Naive thymus-derived CD8-positive, alpha-beta T cell (primary cell): ENCODE measurements around the gene NIFK. TPM values are rescaled to one million over a fixed set of nuclear protein-coding genes. Genes with fewer than 3 reads are reported as not detected.
"Not testable (repeated sequence)": the region's sequence is repeated elsewhere in the genome, so short reads cannot be mapped to it uniquely, and the experiment has no call there.

ENCODE experiments used
- ATAC-seq, 2 donors: fragments of 150-1000 bp; cut with Tn5 transposase in 1 of 2; sonication (Bioruptor Pico), chemical (Tn5 transposase) in 1 of 2; 1 replicate in 1 of 2; 2 replicates in 1 of 2; pipeline ENCODE4 v1.10.0; 2021; ENCODE audit warnings: mild to moderate bottlenecking in 2 of 2, moderate library complexity in 2 of 2
- POLR2A ChIA-PET: fragments of 350-600 bp; sonication (Branson Sonifier 250); formaldehyde crosslinking; loops from one replicate; lab custom pipeline; 2021; ENCODE audit warnings: antibody characterized with exemption; lab: Charles Lee
- DNase-seq, 10 donors: peaks; one replicate each; pipeline versions ENCODE4 v3.0.0 to v3.0.0-alpha.2; 2020 to 2022
- H3K27ac Mint-ChIP-seq, 10 donors: one replicate each; pipeline ENCODE4 v1.8.0; 2020 to 2022; ENCODE audit warnings: mild to moderate bottlenecking in 10 of 10, mixed read lengths in 10 of 10, moderate library complexity in 4 of 10, inconsistent platforms in 1 of 10
- H3K27me3 Mint-ChIP-seq, 5 donors: one replicate each; pipeline ENCODE4 v1.8.0; 2021 to 2022; ENCODE audit warnings: mixed read lengths in 5 of 5
- H3K36me3 Mint-ChIP-seq, 3 donors: one replicate each; pipeline ENCODE4 v1.8.0; 2020 to 2022; ENCODE audit warnings: mixed read lengths in 3 of 3, mild to moderate bottlenecking in 2 of 3, inconsistent platforms in 1 of 3
- H3K4me1 Mint-ChIP-seq, 4 donors: one replicate each; pipeline ENCODE4 v1.8.0; 2021 to 2022; ENCODE audit warnings: mixed read lengths in 4 of 4
- H3K4me3 Mint-ChIP-seq, 10 donors: one replicate each; pipeline ENCODE4 v1.8.0; 2020 to 2022; ENCODE audit warnings: mild to moderate bottlenecking in 10 of 10, mixed read lengths in 10 of 10, moderate library complexity in 6 of 10, inconsistent platforms in 1 of 10
- H3K9me3 Mint-ChIP-seq, 9 donors: one replicate each; pipeline ENCODE4 v1.8.0; 2020 to 2022; ENCODE audit warnings: mixed read lengths in 9 of 9, mild to moderate bottlenecking in 3 of 9, inconsistent platforms in 1 of 9, moderate library complexity in 1 of 9
- polyA plus RNA-seq, 3 donors: library from polyadenylated mRNA; unstranded; fragments of 300-500 nt; fragmentation: Illumina TruSeq; gene quantifications; one replicate each; pipeline ENCODE4 v1.2.3, GENCODE V29; 2021
- total RNA-seq, 8 experiments: library from RNA in 2 of 8; stranded (reverse) in 2 of 8; gene quantifications; one replicate each; pipeline ENCODE4 v1.2.3 and lab custom pipeline; 2021 to 2026

Gene NIFK
- total and polyA plus RNA-seq, 5 experiments from 2014 or later, result 62.8 to 88.6 (median 77.1) TPM

DNA sequence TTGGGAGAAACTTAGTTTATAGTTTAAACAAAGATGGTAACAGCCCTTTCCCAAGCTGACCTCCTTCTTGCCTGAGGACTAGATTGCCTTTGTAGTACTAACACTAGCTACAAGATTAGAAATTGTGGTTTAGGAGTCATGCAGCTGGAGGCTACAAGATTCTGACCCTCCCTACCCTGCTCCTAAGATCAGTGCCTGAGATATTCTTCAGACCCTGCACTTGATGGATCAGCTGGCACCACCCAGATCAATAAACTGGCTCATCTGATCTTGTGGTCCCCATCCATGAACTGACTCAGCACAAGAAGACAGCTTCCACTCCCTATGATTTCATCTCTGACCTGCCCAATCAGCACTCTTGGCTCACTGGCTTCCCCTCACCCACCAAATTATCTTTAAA lies 34.9 kb downstream of the NIFK start:
- Mint-ChIP-seq H3K27ac (peak overlapping the region in 5 of 10 donors; percentile 7 to 97 (median 93)), H3K4me3 (peak overlapping the region in 1 of 10 donors; percentile 24), H3K4me1 (peaks cover 17 to 39% (median 34%) of the 10 kb centered on the region in 4 donors)
- ATAC-seq, DNase-seq, H3K27me3 Mint-ChIP-seq, POLR2A ChIA-PET, H3K36me3 Mint-ChIP-seq, H3K9me3 Mint-ChIP-seq: not testable (repeated sequence)

DNA sequence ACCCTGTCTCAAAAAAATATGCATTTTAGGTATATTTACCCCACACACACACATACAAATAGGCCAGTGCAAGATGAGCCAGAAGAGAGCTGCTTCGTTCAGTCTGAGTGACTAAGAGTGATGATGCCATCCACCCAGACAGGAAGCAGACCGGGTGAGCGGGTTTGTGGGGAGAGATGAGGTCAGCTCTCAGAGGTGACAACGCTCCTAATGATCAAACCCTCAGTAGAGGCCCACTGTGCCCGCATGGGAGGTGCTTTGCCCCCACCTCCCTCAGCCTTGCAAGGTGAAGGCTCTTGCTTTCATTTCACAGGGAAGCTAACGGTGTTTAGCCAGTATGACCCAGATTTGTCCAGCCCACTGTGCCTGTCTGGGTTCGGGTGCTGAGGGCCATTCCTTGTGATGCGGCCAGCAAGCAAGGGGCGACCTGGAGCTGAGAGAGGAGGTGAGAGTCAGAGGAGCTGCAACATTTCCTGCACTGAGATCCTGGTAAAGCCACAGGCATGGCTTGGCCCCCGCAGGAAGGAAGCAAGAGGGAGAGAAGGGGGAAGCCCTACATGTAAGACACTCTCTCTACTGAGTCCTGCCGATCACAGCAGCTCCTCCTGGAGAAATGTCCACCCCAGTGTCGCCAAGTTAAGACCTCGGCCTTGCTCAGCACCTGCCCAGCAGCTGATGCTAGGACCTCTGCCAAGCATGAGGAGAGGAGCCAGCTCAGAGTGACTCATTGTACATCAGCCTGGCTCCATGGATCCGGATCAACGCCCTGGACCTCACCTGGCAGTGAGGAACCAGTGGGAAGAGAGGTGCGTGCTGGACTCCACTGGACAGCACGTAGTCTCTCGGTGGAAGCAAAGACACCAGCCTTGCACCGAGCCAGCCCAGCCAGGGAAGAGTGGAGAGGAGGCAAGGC lies 37.0 kb downstream of the NIFK start:
- DNase-seq (peak; percentile 41 to 88 (median 74)), ATAC-seq (peak; percentile 97 to 98)
- H3K9me3 Mint-ChIP-seq, result no peaks in the 10 kb centered on the region
- peaks cover 17 to 39% (median 34%) of the 10 kb centered on the region in 4 donors for H3K4me1 Mint-ChIP-seq
- H3K27me3 Mint-ChIP-seq, result no peaks in the 10 kb centered on the region
- peak overlapping the region; percentile 68 to 95 (median 86) for H3K4me3 Mint-ChIP-seq
- H3K36me3 Mint-ChIP-seq, result no peaks in the 10 kb centered on the region
- POLR2A ChIA-PET, result interaction anchor here (1.8 to 2.2 kb wide), 2 partner anchors 51 to 169 kb away, joined by 8 to 17 read pairs; partner anchors contain the start of genes CLASP1 and RNU4ATAC
- H3K27ac Mint-ChIP-seq, result peak overlapping the region; percentile 92 to 97 (median 96)

DNA sequence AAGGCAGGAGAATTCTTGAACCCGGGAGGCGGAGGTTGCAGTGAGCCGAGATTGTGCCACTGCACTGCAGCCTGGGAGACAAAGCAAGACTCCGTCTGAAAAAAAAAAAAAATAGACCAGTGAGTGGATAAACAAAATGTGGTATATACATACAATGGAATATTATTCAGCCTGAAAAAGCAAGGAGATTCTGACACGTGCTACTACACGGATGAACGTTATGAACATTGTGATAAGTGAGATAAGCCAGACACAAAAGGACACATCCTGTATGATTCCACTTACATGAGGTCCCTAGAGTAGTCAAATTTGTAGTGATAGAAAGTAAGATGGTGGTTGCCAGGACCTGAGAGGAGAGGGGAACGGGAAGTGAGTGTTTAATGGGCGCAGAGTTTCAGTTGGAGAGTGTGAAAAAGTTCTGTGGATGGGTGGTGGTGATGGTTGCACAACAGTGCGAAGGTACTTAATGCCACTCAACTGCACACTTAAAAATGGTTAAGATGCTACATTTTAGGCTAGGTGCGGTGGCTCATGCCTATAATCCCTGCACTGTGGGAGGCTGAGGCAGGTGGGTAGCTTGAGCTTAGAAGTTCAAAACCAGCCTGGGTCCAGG lies 38.3 kb downstream of the NIFK start:
- Mint-ChIP-seq H3K27me3 (no peaks in the 10 kb centered on the region), H3K4me3 (peak overlapping the region in 7 of 10 donors; percentile 0 to 75 (median 40)), H3K9me3 (no peaks in the 10 kb centered on the region), H3K27ac (peak overlapping the region; percentile 3 to 97 (median 84)), H3K36me3 (no peaks in the 10 kb centered on the region), H3K4me1 (peaks cover 17 to 39% (median 33%) of the 10 kb centered on the region in 4 donors)
- POLR2A ChIA-PET, result interaction anchor here (1.3 to 2.2 kb wide), 2 partner anchors 48 to 49 kb away, joined by 3 to 17 read pairs; partner anchors contain the start of gene CLASP1
- DNase-seq, result no peak
- no peak for ATAC-seq

DNA sequence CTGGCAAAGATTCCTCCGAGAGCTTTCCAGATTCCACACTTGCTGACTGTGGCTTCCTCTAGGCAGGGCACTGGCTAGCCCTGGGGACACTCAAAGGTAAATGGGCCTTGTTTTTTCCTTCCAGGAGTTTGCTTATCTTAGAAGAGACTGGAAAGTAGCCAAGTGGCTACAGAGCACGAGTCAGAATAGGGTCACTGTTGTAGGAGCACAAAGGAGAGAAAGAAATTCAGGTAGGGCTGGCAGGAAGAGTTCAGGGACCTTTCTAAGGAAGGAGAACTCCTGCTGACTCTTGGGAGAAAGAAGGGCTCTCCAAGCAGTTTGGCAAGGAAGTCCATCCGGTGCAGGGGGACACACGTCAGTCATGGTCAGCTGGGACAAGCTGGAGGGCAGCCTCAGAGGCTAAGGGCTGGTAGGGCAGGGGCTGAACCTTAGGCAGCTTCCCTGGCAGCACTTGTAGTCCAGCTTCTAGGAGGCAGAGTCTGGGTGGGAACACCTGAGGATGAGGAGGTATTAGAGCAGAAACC lies 39.5 kb downstream of the NIFK start:
- DNase-seq (no peak), ATAC-seq (no peak)
- POLR2A ChIA-PET, result interaction anchor here (1.3 kb wide), 1 partner anchor 47 kb away, joined by 3 read pairs; no protein-coding TSS in a partner anchor
- Mint-ChIP-seq H3K4me3 (no peak overlapping the region), H3K27me3 (no peaks in the 10 kb centered on the region), H3K36me3 (no peaks in the 10 kb centered on the region), H3K4me1 (peaks cover 17 to 39% (median 33%) of the 10 kb centered on the region in 4 donors), H3K27ac (peak overlapping the region in 9 of 10 donors; percentile 1 to 87 (median 70)), H3K9me3 (no peaks in the 10 kb centered on the region)

DNA sequence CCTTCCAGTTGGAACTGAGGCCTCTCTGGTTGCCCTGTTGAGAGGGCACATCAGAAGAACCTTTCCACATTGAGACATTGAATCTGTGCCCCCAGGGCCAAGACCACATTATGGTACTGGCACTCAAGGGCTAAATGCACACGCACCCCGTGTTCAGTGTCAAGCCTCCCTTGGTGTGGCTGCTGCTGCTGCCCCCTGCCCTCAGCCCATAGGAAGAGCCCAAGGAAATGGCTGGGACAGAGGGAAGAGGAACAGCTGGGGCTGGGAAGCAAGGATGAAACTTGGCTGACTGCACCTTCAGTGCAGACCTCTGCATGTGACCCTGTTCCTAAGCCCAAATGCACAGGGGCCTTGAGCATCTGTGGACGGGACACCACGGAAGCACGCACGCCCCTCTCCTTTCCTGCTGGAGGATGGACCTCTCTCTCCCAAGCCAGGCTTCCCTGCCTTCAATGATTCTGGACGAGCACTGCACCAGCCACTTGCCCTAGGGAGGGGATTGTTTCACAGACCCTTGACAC lies 40.2 kb downstream of the NIFK start:
- Mint-ChIP-seq H3K4me3 (no peak overlapping the region), H3K27me3 (no peaks in the 10 kb centered on the region), H3K27ac (peak overlapping the region in 4 of 10 donors; percentile 68 to 87 (median 78)), H3K9me3 (no peaks in the 10 kb centered on the region), H3K36me3 (no peaks in the 10 kb centered on the region), H3K4me1 (peaks cover 17 to 34% (median 33%) of the 10 kb centered on the region in 4 donors)
- ATAC-seq, result no peak
- POLR2A ChIA-PET, result no interaction called here
- DNase-seq, result no peak

DNA sequence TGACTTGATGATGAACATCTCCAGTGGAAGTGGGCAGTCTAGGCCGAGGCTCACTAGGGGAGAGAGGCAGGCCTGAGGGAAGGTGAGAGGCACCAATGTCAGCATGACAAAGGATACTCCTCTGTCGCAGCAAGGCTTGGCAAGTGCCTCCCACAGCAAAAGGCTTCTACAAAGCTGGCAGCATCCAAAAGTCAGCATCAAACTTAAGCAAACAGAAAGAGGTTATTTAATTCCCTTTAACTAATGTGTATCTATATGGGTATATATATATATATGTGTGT lies 41.6 kb downstream of the NIFK start:
- Mint-ChIP-seq H3K4me3 (no peak overlapping the region), H3K4me1 (peaks cover 12 to 22% (median 19%) of the 10 kb centered on the region in 4 donors), H3K9me3 (no peaks in the 10 kb centered on the region), H3K27me3 (no peaks in the 10 kb centered on the region), H3K27ac (no peak overlapping the region), H3K36me3 (no peaks in the 10 kb centered on the region)
- no peak for ATAC-seq
- POLR2A ChIA-PET, result no interaction called here
- no peak for DNase-seq

DNA sequence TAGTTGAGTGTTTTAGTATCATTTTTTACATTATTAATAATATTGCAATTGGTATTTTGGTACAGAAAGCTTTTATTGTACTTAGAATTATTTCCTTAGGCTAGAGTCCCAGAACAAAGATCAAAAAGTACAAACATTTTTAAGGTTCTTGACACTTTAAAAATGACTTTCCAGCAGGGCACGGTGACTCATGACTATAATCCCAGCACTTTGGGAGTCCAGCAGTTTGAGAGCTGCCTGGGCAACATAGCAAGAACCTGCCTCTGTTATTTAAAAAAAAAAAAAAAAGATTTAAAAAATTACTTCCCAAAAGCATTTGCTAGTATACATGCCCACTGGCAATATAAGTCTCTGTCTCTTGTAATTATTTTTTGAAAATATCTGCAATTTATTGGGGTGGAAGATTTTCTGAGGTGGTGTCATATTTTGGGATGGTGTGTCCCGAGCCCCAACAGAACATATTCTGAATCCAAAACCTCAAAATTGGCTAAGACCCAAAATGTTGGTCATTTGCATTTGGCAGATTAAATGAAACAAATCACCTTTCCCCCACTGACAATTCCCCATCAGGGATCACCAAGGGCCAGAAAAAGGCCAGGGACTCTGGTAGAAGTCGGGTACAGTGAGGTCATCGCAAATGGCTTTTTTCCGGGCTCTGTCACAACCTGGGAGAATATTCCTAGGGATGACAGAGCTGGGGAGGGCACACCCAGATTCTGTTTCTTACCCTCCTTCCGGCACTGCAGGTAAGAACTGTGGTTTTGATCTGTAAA lies 42.1 kb downstream of the NIFK start:
- no peaks in the 10 kb centered on the region for H3K36me3 Mint-ChIP-seq
- no peak for DNase-seq
- H3K4me1 Mint-ChIP-seq, result peaks cover 7 to 17% (median 16%) of the 10 kb centered on the region in 4 donors
- H3K4me3 Mint-ChIP-seq, result no peak overlapping the region
- no peak for ATAC-seq
- H3K27ac Mint-ChIP-seq, result peak overlapping the region in 1 of 10 donors; percentile 21
- H3K27me3 Mint-ChIP-seq, result no peaks in the 10 kb centered on the region
- POLR2A ChIA-PET, result interaction anchor here (0.6 kb wide), 1 partner anchor 113 kb away, joined by 5 read pairs; no protein-coding TSS in a partner anchor
- no peaks in the 10 kb centered on the region for H3K9me3 Mint-ChIP-seq

DNA sequence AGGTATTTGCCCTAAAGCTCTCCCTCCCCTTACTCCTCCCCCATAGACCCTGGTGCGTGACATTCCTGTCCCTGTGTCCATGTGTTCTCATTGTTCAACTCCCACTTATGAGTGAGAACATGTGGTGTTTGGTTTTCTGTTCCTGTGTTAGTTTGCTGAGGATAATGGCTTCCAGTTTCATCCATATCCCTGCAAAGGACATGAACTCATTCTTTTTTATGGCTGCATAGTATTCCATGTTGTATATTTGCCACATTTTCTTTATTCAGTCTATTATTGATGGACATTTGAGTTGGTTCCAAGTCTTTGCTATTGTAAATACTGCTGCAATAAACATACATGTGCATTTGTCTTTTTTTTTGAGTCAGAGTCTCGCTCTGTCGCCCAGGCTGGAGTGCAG lies 46.1 kb downstream of the NIFK start:
- POLR2A ChIA-PET, ATAC-seq, H3K4me1 Mint-ChIP-seq, DNase-seq, H3K9me3 Mint-ChIP-seq, H3K27me3 Mint-ChIP-seq, H3K36me3 Mint-ChIP-seq, H3K4me3 Mint-ChIP-seq: not testable (repeated sequence)
- peak overlapping the region in 1 of 10 donors; percentile 45 for H3K27ac Mint-ChIP-seq

DNA sequence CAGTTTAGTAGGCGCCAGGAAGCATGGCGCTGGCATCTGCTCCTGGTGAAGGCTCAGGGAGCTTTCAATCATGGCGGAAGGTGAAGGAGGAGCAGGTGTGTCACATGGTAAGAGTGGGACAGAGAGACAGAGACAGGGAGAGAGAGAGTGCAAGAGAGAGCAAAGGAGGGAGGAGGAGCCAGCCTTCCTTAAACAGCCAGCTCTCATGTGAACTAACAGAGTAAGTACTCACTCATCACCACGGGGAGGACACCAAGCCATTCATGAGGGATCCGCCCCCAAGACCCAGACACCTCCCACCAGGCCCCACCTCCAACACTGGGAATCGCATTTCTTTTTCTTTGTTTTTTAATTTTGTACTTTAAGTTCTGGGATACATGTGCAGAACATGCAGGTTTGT lies 46.6 kb downstream of the NIFK start:
- Mint-ChIP-seq H3K4me1 (peaks cover 0 to 4% (median 0%) of the 10 kb centered on the region in 4 donors), H3K9me3 (peaks cover 0 to 5% (median 0%) of the 10 kb centered on the region in 9 donors), H3K36me3 (no peaks in the 10 kb centered on the region), H3K4me3 (no peak overlapping the region), H3K27me3 (no peaks in the 10 kb centered on the region), H3K27ac (peak overlapping the region in 3 of 10 donors; percentile 21 to 57 (median 45))
- POLR2A ChIA-PET, result no interaction called here
- DNase-seq, result no peak
- ATAC-seq, result no peak

DNA sequence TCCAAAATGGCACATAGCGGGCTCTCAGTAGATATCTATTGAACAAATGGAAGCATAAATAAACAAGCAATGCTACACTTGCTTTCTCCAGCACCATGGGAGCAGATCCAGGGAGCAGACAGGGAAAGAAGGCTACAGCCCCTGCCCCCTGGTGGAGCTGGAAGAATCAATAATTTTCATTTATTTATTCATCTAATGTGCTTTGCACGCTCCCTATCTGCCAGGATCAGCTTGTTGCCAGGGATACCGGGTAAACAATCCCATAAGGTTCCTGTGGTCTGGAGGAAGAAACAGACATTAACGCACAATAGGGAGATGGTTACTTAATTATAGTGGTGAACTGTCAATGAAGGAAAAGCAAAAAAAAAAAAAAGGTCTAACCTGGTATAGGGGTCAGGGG lies 47.3 kb downstream of the NIFK start:
- no peak for ATAC-seq
- Mint-ChIP-seq H3K4me3 (no peak overlapping the region), H3K27me3 (no peaks in the 10 kb centered on the region), H3K27ac (peak overlapping the region in 3 of 10 donors; percentile 19 to 45 (median 33)), H3K9me3 (peaks cover 0 to 7% (median 3%) of the 10 kb centered on the region in 9 donors), H3K4me1 (peaks cover 0 to 4% (median 0%) of the 10 kb centered on the region in 4 donors), H3K36me3 (peaks cover 0 to 1% (median 0%) of the 10 kb centered on the region in 3 donors)
- POLR2A ChIA-PET, result no interaction called here
- DNase-seq, result no peak

DNA sequence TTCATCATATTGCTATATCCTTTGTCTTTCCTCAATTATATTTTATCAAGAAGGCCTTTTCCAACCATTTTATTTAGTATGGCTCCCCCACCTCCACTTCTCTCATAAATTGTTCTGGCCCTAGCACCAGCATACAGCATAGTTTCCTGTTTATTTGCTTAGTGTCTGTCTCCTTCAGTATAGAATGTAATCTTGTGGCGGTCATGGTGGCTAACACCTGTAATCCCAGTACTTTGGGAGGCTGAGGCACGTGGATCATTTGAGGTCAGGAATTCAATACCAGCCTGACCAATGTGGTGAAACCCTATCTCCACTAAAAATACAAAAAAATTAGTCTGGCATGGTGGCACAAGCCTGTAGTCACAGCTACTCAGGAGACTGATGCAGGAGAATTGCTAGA lies 47.9 kb downstream of the NIFK start:
- peaks cover 0 to 4% (median 0%) of the 10 kb centered on the region in 4 donors for H3K4me1 Mint-ChIP-seq

DNA sequence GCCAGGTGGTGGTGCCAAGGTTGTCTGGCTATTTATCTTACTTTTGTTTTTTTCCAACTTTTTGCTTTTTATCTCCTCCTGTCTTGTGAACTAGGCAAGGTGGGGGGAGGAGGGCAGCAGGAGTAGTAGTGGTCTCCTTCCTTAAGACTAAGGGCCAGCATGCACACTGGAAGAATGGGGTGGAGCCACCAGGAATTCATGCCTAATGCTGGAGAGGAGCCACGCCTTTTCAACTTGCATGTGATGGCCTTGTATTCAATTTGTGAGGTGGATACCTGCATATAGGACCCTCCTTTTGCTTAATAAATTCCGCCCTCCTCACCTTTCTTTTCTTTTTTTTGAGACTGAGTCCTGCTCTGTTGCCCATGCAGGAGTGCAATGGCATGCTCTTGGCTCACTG lies 49.8 kb downstream of the NIFK start:
- H3K4me3 Mint-ChIP-seq, result no peak overlapping the region
- H3K27ac Mint-ChIP-seq, result no peak overlapping the region
- DNase-seq (no peak), ATAC-seq (no peak)
- peaks cover 1 to 31% (median 22%) of the 10 kb centered on the region in 9 donors for H3K9me3 Mint-ChIP-seq
- no peaks in the 10 kb centered on the region for H3K27me3 Mint-ChIP-seq
- peaks cover 0 to 4% (median 1%) of the 10 kb centered on the region in 4 donors for H3K4me1 Mint-ChIP-seq
- peaks cover 0 to 16% (median 0%) of the 10 kb centered on the region in 3 donors for H3K36me3 Mint-ChIP-seq
- POLR2A ChIA-PET, result no interaction called here

More for the DNA sequence above, 47.9 kb downstream of the NIFK start:
- H3K27me3 Mint-ChIP-seq, result no peaks in the 10 kb centered on the region
- H3K9me3 Mint-ChIP-seq, result peaks cover 0 to 13% (median 9%) of the 10 kb centered on the region in 9 donors
- H3K27ac Mint-ChIP-seq, result peak overlapping the region in 3 of 10 donors; percentile 19 to 55 (median 28)
- ATAC-seq, result no peak
- POLR2A ChIA-PET, result no interaction called here
- H3K36me3 Mint-ChIP-seq, result peaks cover 0 to 7% (median 0%) of the 10 kb centered on the region in 3 donors
- no peak overlapping the region for H3K4me3 Mint-ChIP-seq
- DNase-seq, result no peak
